ENCODE results near the gene ALG12. TPM values are rescaled to one million over a fixed set of nuclear protein-coding genes. Genes with fewer than 3 reads are reported as not detected.

ALG12 gene
- polyA plus RNA-seq, 1 of the 3 experiments (the other 2 are of a cell fraction), result 9.9 TPM

DNA sequence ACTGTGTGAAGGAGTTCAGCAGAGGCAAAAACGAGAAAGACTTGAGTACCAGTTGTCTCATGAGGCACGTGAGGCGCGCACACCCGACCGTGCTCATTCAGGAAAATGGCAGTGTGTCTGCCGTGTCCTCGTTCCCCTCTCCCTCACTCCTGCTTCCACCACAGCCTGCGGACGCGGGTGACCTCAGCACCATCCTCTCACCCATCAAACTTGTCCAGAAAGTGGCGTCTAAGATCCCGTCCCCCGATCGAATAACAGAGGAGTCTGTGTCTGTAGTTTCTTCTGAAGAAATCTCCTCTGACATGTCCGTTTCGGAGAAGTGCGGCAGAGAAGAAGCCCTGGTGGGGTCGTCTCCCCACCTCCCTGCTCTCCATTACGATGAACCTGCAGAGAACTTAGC is 34.2 kb downstream of the ALG12 start:
- peaks cover 86% of the 10 kb centered on the region for H3K79me2 ChIP-seq (ENCODE audit: insufficient read depth)
- ChIA-PET POLR2A (no interaction called here), CTCF (no interaction called here)
- no peaks in the 10 kb centered on the region for H3K9me3 ChIP-seq
- H3K36me3 ChIP-seq (replicated peaks in 1 of 2; ENCODE audit: control insufficient read depth in 1 of 2, insufficient read depth in 2 of 2, low read length in 1 of 2), result peaks cover 26 to 58% of the 10 kb centered on the region in 2 experiments
- H3K4me3 ChIP-seq (ENCODE audit: low read depth in 2 of 2, low read length in 1 of 2), result no peak overlapping the region
- H2AFZ ChIP-seq (ENCODE audit: low read depth), result no peak overlapping the region
- H3K9me2 ChIP-seq, result no peaks in the 10 kb centered on the region
- TF ChIP-seq, protein P1, sequence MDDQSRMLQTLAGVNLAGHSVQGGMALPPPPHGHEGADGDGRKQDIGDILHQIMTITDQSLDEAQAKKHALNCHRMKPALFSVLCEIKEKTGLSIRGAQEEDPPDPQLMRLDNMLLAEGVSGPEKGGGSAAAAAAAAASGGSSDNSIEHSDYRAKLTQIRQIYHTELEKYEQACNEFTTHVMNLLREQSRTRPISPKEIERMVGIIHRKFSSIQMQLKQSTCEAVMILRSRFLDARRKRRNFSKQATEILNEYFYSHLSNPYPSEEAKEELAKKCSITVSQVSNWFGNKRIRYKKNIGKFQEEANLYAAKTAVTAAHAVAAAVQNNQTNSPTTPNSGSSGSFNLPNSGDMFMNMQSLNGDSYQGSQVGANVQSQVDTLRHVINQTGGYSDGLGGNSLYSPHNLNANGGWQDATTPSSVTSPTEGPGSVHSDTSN (IDR thresholded peaks at IDR 0.05), result no peak
- TF ChIP-seq RCOR1 (IDR thresholded peaks at IDR 0.05; ENCODE audit: low read length) (no peak), CHD2 (IDR thresholded peaks at IDR 0.05; ENCODE audit: low read length, partially characterized antibody) (no peak), TCF12 (IDR thresholded peaks at IDR 0.05) (no peak)
- TF ChIP-seq, protein P2, sequence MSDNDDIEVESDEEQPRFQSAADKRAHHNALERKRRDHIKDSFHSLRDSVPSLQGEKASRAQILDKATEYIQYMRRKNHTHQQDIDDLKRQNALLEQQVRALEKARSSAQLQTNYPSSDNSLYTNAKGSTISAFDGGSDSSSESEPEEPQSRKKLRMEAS (IDR thresholded peaks at IDR 0.05; ENCODE audit: low read depth), result no peak
- TF ChIP-seq, protein P3, sequence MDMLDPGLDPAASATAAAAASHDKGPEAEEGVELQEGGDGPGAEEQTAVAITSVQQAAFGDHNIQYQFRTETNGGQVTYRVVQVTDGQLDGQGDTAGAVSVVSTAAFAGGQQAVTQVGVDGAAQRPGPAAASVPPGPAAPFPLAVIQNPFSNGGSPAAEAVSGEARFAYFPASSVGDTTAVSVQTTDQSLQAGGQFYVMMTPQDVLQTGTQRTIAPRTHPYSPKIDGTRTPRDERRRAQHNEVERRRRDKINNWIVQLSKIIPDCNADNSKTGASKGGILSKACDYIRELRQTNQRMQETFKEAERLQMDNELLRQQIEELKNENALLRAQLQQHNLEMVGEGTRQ (IDR thresholded peaks at IDR 0.05; ENCODE audit: borderline replicate concordance, low read depth, low read length), result no peak
- no peak for DNase-seq
- H3F3A ChIP-seq (replicated peaks; ENCODE audit: insufficient read depth), result no peaks in the 10 kb centered on the region
- peaks cover 29% of the 10 kb centered on the region for H4K20me1 ChIP-seq (ENCODE audit: insufficient read depth)
- 97% methylated on average over 17 of the region's 20 CpGs for WGBS (ENCODE audit: low lambda C conversion rate)
- H3K9ac ChIP-seq, result no peak overlapping the region
- no peaks in the 10 kb centered on the region for H3K27me3 ChIP-seq (ENCODE audit: insufficient read depth)
- no peak overlapping the region for H3K4me2 ChIP-seq
- no peaks in the 10 kb centered on the region; a peak in 1 of 4 replicates for H3K4me1 ChIP-seq (ENCODE audit: control insufficient read depth in 1 of 2, insufficient read depth in 2 of 2, low read depth in 1 of 2, low read length in 1 of 2)
- no peak overlapping the region for H3K27ac ChIP-seq (ENCODE audit: low read depth in 2 of 2, low read length in 1 of 2)

DNA sequence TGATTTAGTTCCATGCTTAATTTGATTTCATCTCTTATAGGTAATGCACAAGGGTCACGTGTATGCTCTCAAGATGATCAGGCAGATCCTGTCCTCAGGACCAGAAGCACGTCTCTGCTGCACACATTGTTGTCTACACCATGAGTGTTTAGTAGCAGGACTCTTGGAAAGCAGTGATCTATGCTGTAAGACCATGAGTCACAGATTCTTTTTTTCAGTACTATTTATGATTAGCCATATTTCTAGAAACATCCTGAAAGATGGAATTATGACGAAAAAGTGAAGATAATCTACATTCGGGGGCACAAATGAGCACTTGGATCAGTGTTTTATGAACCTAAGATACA is 35.0 kb downstream of the ALG12 start:
- no peak overlapping the region for H2AFZ ChIP-seq (ENCODE audit: low read depth)
- ChIA-PET POLR2A (no interaction called here), CTCF (no interaction called here)
- H3K36me3 ChIP-seq (replicated peaks in 1 of 2; ENCODE audit: control insufficient read depth in 1 of 2, insufficient read depth in 2 of 2, low read length in 1 of 2), result peaks cover 22 to 50% of the 10 kb centered on the region in 2 experiments
- DNase-seq, result no peak
- H3F3A ChIP-seq (replicated peaks; ENCODE audit: insufficient read depth), result no peaks in the 10 kb centered on the region
- no peak overlapping the region for H3K4me3 ChIP-seq (ENCODE audit: low read depth in 2 of 2, low read length in 1 of 2)
- H3K9me3 ChIP-seq, result no peaks in the 10 kb centered on the region
- no peaks in the 10 kb centered on the region for H3K27me3 ChIP-seq (ENCODE audit: insufficient read depth)
- WGBS (ENCODE audit: low lambda C conversion rate), result 96% methylated on average over 4 of the region's 4 CpGs
- peaks cover 86% of the 10 kb centered on the region for H3K79me2 ChIP-seq (ENCODE audit: insufficient read depth)
- no peak overlapping the region for H3K9ac ChIP-seq
- H3K27ac ChIP-seq (ENCODE audit: low read depth in 2 of 2, low read length in 1 of 2), result no peak overlapping the region
- no peak overlapping the region for H3K4me2 ChIP-seq
- no peaks in the 10 kb centered on the region; a peak in 1 of 4 replicates for H3K4me1 ChIP-seq (ENCODE audit: control insufficient read depth in 1 of 2, insufficient read depth in 2 of 2, low read depth in 1 of 2, low read length in 1 of 2)
- H3K9me2 ChIP-seq, result no peaks in the 10 kb centered on the region
- H4K20me1 ChIP-seq (ENCODE audit: insufficient read depth), result peaks cover 29% of the 10 kb centered on the region
- no peak for TF ChIP-seq POLR2AphosphoS5 (IDR thresholded peaks at IDR 0.05; ENCODE audit: low read depth, low read length)
- no peak for TF ChIP-seq NFIC (IDR thresholded peaks at IDR 0.05; ENCODE audit: borderline replicate concordance)
- no peak for TF ChIP-seq MEF2A (IDR thresholded peaks at IDR 0.05; ENCODE audit: borderline replicate concordance, low read depth)
- TF ChIP-seq, protein P4, sequence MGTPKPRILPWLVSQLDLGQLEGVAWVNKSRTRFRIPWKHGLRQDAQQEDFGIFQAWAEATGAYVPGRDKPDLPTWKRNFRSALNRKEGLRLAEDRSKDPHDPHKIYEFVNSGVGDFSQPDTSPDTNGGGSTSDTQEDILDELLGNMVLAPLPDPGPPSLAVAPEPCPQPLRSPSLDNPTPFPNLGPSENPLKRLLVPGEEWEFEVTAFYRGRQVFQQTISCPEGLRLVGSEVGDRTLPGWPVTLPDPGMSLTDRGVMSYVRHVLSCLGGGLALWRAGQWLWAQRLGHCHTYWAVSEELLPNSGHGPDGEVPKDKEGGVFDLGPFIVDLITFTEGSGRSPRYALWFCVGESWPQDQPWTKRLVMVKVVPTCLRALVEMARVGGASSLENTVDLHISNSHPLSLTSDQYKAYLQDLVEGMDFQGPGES (IDR thresholded peaks at IDR 0.05; ENCODE audit: low read depth, low read length), result no peak
- no peak for TF ChIP-seq FOSL2 (IDR thresholded peaks at IDR 0.05; ENCODE audit: borderline replicate concordance, low read depth)
- TF ChIP-seq, protein P1 (IDR thresholded peaks at IDR 0.05), result no peak
- TF ChIP-seq RCOR1 (IDR thresholded peaks at IDR 0.05; ENCODE audit: low read length), result no peak
- no peak for TF ChIP-seq YY1 (IDR thresholded peaks at IDR 0.05; ENCODE audit: low read depth)
- TF ChIP-seq SMC3 (IDR thresholded peaks at IDR 0.05; ENCODE audit: low read depth, low read length), result no peak
- TF ChIP-seq EZH2phosphoT487 (IDR thresholded peaks at IDR 0.05; ENCODE audit: borderline replicate concordance, low read depth), result no peak
- no peak for TF ChIP-seq RAD21 (IDR thresholded peaks at IDR 0.05; ENCODE audit: low read length)
- TF ChIP-seq JUND (IDR thresholded peaks at IDR 0.05), result no peak
- TF ChIP-seq EP300 (IDR thresholded peaks at IDR 0.05; ENCODE audit: borderline replicate concordance in 1 of 2, low read depth in 1 of 2, low read length in 1 of 2), result no peak
- TF ChIP-seq, protein P5, sequence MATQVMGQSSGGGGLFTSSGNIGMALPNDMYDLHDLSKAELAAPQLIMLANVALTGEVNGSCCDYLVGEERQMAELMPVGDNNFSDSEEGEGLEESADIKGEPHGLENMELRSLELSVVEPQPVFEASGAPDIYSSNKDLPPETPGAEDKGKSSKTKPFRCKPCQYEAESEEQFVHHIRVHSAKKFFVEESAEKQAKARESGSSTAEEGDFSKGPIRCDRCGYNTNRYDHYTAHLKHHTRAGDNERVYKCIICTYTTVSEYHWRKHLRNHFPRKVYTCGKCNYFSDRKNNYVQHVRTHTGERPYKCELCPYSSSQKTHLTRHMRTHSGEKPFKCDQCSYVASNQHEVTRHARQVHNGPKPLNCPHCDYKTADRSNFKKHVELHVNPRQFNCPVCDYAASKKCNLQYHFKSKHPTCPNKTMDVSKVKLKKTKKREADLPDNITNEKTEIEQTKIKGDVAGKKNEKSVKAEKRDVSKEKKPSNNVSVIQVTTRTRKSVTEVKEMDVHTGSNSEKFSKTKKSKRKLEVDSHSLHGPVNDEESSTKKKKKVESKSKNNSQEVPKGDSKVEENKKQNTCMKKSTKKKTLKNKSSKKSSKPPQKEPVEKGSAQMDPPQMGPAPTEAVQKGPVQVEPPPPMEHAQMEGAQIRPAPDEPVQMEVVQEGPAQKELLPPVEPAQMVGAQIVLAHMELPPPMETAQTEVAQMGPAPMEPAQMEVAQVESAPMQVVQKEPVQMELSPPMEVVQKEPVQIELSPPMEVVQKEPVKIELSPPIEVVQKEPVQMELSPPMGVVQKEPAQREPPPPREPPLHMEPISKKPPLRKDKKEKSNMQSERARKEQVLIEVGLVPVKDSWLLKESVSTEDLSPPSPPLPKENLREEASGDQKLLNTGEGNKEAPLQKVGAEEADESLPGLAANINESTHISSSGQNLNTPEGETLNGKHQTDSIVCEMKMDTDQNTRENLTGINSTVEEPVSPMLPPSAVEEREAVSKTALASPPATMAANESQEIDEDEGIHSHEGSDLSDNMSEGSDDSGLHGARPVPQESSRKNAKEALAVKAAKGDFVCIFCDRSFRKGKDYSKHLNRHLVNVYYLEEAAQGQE (IDR thresholded peaks at IDR 0.05; ENCODE audit: low read depth, low read length), result no peak
- no peak for TF ChIP-seq GATA2 (CRISPR knock-in tag; IDR thresholded peaks at IDR 0.05)
